Left renal cortex interstitium (tissue), 4 donors: Measurements from ENCODE around the gene MPC1. TPM values are rescaled to one million over a fixed set of nuclear protein-coding genes. Genes with fewer than 3 reads are reported as not detected.
"Not testable (repeated sequence)": the region's sequence is repeated elsewhere in the genome, so short reads cannot be mapped to it uniquely, and the experiment has no call there.

ENCODE experiments used
- DNase-seq, 4 donors: peaks; one replicate each; pipeline ENCODE4 v3.0.0-alpha.2; 2013; ENCODE audit warnings: low read depth in 4 of 4, low spot score in 2 of 4, missing footprints in 1 of 4
- polyA plus RNA-seq, 4 donors: library from polyadenylated mRNA; unstranded; fragments of 120-200 nt; gene quantifications; one replicate each; pipeline ENCODE4 v1.2.1, GENCODE V29; 2013; ENCODE audit not compliant: insufficient read length in 4 of 4

The MPC1 gene
- polyA plus RNA-seq, 4 donors = 79.8 to 91.6 (median 87.2) TPM

- DNase-seq = no peak
These were observed 26.4 kb upstream of the MPC1 start for GRCh38 chr6:166408936-166409755.

GRCh38 chr6:166406197-166406596 lies 23.5 kb upstream of the MPC1 start:
- DNase-seq = no peak

GRCh38 chr6:166405386-166405785 lies 22.6 kb upstream of the MPC1 start:
- no peak for DNase-seq

GRCh38 chr6:166402582-166403277 lies 20.0 kb upstream of the MPC1 start:
- no peak for DNase-seq

- not testable (repeated sequence) for DNase-seq
These were observed 18.0 kb upstream of the MPC1 start for GRCh38 chr6:166400649-166401250.

GRCh38 chr6:166400181-166400580 lies 17.4 kb upstream of the MPC1 start:
- DNase-seq = no peak

GRCh38 chr6:166398348-166398747 lies 15.6 kb upstream of the MPC1 start:
- no peak for DNase-seq

GRCh38 chr6:166397849-166398248 lies 15.1 kb upstream of the MPC1 start:
- no peak for DNase-seq

GRCh38 chr6:166395778-166396177 lies 13.0 kb upstream of the MPC1 start:
- no peak for DNase-seq

- no peak for DNase-seq
These were observed 12.6 kb upstream of the MPC1 start for GRCh38 chr6:166395351-166395750.

GRCh38 chr6:166394036-166394892 lies 11.5 kb upstream of the MPC1 start:
- no peak for DNase-seq

GRCh38 chr6:166393535-166393823 lies 10.7 kb upstream of the MPC1 start:
- DNase-seq = no peak

GRCh38 chr6:166392755-166393534 lies 10.2 kb upstream of the MPC1 start:
- DNase-seq = not testable (repeated sequence)

GRCh38 chr6:166389119-166389518 lies 6.4 kb upstream of the MPC1 start:
- no peak for DNase-seq

- DNase-seq = no peak
These were observed 5.7 kb upstream of the MPC1 start for GRCh38 chr6:166388290-166389004.

GRCh38 chr6:166387642-166388289 lies 5.0 kb upstream of the MPC1 start:
- no peak for DNase-seq

- not testable (repeated sequence) for DNase-seq
These were observed 4.4 kb upstream of the MPC1 start for GRCh38 chr6:166387098-166387497.

GRCh38 chr6:166386111-166386510 lies 3.4 kb upstream of the MPC1 start:
- DNase-seq = no peak

- DNase-seq = not testable (repeated sequence)
These were observed 1.1 kb upstream of the MPC1 start for GRCh38 chr6:166383802-166384363.
